ENCODE measurements around the gene PRDM11.
"Not testable (repeated sequence)": the region's sequence is repeated elsewhere in the genome, so short reads cannot be mapped to it uniquely, and the experiment has no call there.

Gene PRDM11

DNA sequence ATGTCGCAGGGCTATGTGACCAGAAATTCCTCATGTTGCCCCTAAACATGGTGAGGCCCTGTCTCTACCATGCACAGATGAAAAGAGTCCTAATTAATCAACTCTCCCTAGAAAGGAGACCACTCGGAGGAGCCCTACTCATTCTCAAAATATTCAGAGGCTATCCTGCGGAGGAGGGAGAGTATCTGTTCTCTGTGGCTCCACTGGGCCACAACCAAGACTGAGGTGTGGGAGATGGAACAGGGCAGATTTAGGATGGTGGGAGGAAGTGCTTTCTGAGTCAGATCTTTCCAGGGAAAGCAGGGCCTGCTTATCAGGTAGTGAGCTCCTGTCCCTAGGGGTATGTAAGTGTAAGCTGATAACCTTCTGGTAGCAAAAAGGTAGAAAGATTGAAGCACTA, 37.0 kb upstream of the PRDM11 start:
- TF ChIP-seq, protein P1, sequence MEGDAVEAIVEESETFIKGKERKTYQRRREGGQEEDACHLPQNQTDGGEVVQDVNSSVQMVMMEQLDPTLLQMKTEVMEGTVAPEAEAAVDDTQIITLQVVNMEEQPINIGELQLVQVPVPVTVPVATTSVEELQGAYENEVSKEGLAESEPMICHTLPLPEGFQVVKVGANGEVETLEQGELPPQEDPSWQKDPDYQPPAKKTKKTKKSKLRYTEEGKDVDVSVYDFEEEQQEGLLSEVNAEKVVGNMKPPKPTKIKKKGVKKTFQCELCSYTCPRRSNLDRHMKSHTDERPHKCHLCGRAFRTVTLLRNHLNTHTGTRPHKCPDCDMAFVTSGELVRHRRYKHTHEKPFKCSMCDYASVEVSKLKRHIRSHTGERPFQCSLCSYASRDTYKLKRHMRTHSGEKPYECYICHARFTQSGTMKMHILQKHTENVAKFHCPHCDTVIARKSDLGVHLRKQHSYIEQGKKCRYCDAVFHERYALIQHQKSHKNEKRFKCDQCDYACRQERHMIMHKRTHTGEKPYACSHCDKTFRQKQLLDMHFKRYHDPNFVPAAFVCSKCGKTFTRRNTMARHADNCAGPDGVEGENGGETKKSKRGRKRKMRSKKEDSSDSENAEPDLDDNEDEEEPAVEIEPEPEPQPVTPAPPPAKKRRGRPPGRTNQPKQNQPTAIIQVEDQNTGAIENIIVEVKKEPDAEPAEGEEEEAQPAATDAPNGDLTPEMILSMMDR (conservative IDR thresholded peaks at IDR 0.05), result no peak
- no peak overlapping the region for H3K27ac ChIP-seq

DNA sequence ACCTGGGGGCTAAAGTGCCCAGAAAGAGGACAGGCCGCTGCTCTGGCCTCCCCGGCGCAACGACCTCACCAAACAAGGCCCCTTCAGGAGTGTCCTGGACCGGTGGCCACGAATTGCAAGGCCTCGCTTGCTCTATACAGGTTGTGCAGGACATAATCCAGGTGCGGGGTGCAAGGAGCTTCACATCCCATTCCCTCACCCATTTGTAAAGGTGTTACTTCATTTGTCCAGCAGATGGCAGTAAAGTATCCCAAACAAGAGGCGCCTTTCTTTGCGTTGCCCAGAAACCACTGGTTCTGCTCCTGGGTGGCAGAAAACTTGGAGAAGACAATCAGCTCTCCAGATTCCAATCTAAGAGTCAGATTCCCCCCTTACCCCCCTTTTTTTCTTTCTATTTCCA, 35.9 kb upstream of the PRDM11 start:
- TF ChIP-seq, protein P1 (conservative IDR thresholded peaks at IDR 0.05), result peak; percentile 82
- H3K27ac ChIP-seq, result no peak overlapping the region

DNA sequence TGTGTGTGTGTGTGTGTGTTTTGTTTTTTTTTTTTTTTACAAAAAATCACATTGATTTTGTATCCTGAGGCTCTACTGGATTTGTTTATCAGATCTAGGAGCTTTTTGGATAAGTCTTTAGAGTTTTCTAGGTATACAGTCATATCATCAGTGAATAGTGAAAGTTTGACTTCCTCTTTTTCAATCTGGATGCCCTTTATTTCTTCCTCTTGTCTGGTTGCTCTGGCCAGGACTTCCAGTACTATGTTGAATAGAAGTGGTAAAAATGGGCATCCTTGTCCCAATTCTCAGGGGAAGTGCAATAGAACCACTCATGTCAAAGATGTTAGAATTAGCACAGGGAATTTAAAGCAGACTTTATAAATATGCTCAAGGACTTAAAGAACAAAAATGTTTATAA, 32.6 kb upstream of the PRDM11 start:
- TF ChIP-seq, protein P1 (conservative IDR thresholded peaks at IDR 0.05), result no peak
- no peak overlapping the region for H3K27ac ChIP-seq

DNA sequence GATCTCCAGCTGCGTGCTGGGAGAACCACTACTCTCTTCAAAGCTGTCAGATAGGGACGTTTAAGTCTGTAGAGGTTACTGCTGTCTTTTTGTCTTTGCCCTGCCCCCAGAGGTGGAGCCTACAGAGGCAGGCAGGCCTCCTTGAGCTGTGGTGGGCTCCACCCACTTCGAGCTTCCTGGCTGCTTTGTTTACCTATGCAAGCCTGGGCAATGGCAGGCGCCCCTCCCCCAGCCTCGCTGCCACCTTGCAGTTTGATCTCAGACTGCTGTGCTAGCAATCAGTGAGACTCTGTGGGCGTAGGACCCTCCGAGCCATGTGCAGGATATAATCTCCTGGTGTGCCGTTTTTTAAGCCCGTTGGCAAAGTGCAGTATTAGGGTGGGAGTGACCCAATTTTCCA, 18.6 kb upstream of the PRDM11 start:
- not testable (repeated sequence) for H3K27ac ChIP-seq

DNA sequence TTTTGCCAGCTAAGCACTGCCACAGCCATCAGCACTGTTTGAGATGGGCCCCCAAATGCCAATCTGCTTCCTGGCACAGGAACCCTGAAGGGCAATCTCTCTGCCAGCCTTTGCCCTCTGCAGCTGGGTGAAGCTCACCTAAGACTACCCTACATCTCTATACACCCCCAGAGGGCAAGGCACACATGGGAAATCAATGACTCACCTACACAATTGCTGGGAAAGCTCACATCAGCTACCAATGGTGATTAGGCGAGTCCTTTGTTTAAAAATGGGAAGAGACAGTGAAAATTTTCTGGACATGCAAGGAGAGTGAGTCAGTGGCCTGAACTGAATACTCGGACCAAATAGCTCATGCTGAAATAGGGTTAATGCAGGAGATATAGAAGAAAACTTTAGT, 12.6 kb upstream of the PRDM11 start:
- H3K27ac ChIP-seq, result no peak overlapping the region
- TF ChIP-seq, protein P1 (conservative IDR thresholded peaks at IDR 0.05), result no peak

DNA sequence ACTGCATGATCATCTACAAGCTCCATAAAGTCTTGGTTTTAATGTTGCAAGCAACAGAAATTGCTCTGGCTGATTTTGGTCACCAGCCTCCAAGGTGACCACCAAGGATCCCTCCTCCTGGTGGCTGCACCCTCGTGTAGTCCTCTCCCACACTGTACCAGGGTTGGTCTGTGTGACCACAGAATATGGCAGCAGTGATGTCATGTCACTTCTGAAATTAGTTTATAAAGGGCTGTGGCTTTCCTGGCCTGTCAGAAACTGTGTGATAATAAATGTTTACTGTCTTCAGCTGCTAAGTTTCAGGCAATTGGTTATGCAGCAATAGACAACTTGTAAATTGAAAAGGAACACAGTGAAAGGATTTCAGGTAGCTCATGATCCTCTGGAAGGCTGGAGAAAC, 5.3 kb upstream of the PRDM11 start:
- TF ChIP-seq, protein P1 (conservative IDR thresholded peaks at IDR 0.05), result no peak
- no peak overlapping the region for H3K27ac ChIP-seq

DNA sequence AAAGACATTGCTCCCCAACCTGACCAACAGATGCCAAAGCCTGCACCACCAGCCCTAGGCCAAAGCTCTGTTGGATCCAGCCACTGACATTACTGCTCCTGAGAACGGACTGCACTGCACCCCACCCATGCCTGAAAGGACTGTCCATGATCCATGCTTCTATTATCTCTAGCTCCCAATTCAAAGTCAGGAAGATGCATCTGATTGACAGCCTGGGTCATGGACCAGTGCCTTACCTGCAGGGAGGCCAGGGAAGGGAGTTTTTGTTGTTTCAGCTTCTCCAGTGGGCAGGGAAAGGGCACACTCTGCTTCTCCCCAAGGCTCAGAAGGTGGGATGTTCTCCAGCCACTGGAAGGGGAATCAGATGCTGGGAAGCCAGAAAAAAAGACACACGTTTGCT, 4.8 kb upstream of the PRDM11 start:
- TF ChIP-seq, protein P1 (conservative IDR thresholded peaks at IDR 0.05), result no peak
- H3K27ac ChIP-seq, result no peak overlapping the region

DNA sequence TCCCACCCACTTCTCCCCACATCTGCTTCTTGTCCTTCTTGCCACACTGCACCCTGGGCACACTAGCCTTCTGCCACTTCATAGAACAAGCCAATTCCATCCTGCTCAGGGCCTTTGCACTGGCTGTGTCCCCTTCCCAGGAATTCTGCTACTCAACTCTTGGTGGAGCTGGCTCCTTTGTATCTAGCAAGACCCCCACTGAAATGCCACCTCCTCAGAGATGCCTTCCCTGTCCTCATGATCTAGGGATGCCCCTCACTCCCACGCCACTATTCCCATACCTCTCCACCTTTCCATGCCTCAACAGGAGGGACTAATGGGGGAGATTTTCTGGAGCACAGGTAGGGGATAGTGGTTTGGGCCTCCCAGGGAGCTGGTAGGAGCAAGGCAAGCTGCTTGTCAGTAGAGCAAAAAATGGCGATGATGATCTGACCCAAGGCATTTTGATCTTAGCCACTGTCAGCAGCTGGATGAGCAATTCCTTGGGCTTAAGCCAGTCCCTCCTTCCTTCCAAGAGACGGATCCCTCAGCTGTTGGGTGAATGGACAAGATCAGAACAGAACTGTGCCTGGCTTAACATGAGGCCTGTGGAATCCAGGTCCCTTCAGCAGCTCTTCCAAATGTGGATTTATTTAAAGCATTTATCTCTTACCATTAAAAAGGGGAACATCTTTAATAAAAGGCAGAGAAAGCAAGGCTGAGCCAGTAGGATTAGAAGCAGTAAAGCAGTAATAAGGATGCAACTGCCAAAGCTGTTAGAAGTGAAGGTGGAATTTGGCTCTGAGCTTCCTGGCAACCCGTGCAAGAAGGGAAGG, 4.0 kb upstream of the PRDM11 start:
- TF ChIP-seq, protein P1 (conservative IDR thresholded peaks at IDR 0.05), result no peak
- no peak overlapping the region for H3K27ac ChIP-seq
